GM21360 (cell line): ENCODE data around the gene IFNGR2.
"Not testable (repeated sequence)": the region's sequence is repeated elsewhere in the genome, so short reads cannot be mapped to it uniquely, and the experiment has no call there.

Experiments
- ATAC-seq: cut with Tn5 transposase; IDR thresholded peaks from one replicate; pipeline ENCODE4 v1.9.1; 2021; ENCODE audit warnings: mild to moderate bottlenecking, moderate library complexity; ENCODE audit not compliant: unreplicated experiment

IFNGR2 gene

GRCh38 chr21:33402001-33402979 lies 923 bp upstream of the IFNGR2 start:
- ATAC-seq = no peak

DNA sequence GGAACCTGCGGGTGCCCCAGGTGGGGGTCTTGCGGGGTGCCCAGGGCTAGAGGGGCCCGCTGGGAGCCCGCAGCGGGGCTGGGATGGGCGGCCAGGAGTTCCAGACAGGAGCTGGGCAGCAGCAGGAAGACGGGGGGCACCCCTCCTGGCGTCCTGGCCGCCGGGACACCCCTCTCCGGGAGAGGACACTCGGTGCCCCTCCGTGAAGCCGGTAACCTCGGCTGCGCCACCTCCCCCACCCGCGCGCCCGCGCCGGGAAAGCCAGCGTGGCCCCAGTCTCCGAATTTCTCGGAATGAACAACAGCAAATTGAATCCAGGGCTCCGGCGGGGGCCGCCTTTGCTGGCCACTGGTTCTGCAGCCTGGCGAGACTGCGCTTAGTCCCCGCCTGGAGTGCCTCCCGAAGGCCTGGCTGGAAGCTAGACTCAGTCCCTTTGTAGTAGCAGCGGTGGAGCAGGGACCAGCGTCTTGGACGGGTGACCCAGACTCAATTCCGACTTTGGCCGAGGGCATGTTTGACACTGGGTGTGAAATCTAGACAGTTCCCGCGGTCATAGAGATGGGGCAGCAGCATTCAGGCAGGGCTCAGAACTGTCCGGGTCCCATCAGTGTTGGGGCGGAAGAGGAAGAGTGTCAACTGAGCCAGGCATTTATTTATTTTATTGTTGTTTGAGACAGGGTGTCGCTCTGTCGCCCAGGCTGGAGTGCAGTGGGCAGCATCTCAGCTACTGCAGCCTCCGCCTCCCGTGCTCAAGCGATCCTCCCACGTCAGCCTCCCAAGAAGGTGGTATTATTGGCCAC lies 773 bp downstream of the IFNGR2 start:
- peak; percentile 27 for ATAC-seq

- ATAC-seq = no peak
These were observed 3.3 kb downstream of the IFNGR2 start for GRCh38 chr21:33406493-33406892.

DNA sequence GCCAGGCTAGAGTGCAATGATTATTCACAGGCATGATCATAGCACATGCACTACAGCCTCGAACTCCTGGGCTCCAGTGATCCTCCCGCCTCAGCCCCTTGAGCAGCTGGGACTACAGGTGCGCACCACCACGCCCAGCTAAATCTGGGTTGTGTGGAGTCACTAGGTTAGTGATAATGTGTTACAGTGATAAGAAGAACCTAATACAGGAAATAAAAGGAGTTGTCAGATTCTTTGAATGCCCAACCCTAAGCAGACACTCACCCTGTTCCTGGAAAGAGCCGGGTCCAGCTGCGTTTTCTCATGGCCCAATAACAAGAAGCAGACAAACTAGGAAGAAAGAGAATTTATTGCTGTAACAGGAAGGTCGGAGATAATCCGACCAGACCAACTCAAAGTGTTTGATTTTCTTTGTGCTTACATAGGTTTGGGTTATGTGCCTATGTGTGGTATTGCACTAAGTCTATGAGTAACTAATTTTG lies 8.8 kb downstream of the IFNGR2 start:
- ATAC-seq = no peak

DNA sequence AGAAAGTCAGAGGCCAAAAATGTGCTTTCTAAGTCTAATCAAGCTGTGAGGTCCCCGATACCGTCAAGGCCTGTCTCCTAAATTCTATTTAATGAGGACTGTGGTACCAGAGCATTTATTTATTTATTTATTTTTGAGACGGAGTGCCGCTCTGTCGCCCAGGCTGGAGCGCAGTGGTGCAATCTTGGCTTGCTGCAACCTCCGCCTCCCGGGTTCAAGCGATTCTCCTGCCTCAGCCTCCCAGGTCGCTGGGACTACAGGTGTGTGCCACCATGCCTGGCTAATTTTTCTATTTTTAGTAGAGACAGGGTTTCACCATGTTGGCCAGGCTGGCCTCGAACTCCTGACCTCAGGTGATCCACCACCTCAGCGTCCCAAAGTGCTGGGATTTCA lies 9.2 kb downstream of the IFNGR2 start:
- not testable (repeated sequence) for ATAC-seq

- ATAC-seq = no peak
These were observed 9.8 kb downstream of the IFNGR2 start for GRCh38 chr21:33412832-33413519.

DNA sequence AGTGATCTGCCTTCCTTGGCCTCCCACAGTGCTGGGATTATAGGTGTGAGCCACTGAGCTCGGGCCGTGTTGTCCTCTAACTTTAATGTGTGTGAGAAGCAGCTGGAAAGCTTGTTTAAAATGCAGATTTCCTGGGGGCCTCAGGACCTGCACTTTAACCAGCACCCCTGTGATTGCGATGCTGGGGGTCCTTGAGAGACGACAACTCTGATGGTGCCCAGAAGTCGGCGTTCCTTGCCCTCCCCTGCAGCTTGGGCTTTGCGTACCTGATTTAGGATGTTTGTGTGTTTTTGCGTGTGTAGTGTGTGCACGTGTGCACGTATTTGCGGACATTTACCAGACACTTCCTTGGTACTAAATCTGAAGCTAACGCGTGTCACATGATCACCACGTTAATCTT lies 10.9 kb downstream of the IFNGR2 start:
- no peak for ATAC-seq

- no peak for ATAC-seq
These were observed 11.7 kb downstream of the IFNGR2 start for GRCh38 chr21:33414926-33415325.

GRCh38 chr21:33418691-33419090 lies 15.5 kb downstream of the IFNGR2 start:
- ATAC-seq = no peak

DNA sequence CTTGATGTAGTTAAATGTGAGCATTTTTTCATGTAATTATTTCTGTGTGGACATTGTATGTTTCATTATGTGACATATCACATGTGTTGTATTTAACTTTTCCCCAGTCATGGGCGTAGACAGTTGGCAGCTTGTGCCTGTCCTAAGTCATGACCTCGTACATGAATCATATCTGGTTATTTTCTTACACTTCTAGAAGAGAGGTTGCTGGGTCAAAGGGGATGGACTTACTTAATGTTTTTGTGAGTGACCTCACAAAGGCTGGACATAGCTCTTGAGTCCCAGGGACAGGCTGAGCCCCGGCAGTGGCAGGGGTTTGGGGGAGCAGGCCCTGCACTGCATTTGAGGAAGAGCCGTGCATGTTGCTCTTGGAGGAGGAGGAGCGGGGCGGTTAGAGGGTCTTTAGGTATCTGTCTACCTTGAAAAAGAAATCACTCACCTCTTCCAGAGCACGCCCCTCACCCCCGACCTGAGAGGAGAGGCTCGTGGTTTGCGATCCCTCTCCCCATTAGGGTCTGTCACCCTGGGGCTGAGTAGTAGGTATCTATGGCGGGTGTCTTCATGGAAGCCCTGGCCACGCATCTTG lies 16.4 kb downstream of the IFNGR2 start:
- ATAC-seq = no peak

DNA sequence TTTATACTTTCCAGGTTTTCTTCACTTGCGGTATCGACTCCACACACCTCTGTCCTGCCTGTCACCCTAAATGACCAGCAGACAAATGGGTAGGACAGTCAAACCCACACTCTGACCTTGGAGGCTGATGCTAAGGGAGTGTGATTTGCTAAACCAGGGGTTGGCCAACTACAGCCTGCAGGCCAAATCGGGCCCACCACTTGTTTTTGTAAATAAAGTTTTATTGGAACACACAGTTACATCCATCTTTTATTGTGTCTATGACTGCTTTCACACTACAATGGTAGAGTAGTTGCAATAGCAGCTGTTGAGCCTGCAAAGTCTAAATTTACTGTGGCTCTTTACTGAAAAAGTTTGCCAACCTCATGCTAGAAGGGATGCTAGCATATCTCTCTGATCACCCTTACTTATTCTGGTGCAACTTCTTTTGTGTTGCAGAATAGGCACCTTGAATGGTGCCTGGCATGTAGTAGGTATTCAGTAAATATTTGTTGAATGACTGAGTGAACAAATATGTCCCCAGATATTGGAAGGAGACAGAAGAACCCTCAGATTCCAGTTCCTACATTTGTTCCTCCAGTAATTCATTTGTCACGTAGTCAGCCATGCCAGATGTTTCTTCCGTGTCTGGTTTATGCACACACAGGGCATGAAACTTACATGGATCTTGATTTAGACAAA lies 18.6 kb downstream of the IFNGR2 start:
- no peak for ATAC-seq

GRCh38 chr21:33424214-33424613 lies 21.0 kb downstream of the IFNGR2 start:
- no peak for ATAC-seq

DNA sequence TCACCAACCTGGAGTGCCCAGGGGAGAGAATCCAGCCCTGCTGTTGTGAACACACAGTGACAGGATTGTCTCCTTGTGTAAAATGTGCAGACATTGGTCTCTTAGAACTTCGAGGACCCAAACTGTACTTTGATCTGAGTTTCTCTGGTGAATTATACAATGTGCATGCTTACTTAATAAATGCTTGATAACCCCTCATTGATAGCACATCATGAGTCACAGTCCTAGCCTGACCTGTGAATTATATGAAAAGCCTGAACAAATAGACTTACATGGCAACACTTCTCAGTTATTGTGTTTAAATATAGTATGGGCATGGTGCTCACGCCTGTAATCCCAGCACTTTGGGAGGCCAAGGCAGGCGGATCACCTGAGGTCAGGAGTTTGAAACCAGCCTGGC lies 22.6 kb downstream of the IFNGR2 start:
- no peak for ATAC-seq

DNA sequence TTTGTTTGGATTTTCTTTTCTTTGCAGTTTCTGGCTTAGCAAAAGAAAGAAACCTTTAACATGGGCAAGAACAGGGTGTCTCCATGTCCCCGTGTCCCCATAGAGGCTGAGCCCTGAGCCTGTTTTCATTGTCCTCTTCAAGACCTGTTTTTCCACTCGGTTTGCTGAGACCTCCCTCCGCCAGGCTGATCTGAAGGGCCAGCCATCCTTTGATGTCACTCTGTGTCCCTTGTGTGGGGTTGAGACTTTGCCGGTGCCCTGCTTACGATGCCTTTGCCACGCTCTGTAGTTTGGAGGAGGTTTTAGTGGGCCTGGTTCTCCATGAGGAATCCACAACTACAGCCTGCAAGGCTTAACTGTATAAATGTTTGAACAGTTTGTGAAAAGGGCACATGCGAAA lies 23.8 kb downstream of the IFNGR2 start:
- ATAC-seq = no peak

- ATAC-seq = no peak
These were observed 25.5 kb downstream of the IFNGR2 start for GRCh38 chr21:33428669-33429068.

DNA sequence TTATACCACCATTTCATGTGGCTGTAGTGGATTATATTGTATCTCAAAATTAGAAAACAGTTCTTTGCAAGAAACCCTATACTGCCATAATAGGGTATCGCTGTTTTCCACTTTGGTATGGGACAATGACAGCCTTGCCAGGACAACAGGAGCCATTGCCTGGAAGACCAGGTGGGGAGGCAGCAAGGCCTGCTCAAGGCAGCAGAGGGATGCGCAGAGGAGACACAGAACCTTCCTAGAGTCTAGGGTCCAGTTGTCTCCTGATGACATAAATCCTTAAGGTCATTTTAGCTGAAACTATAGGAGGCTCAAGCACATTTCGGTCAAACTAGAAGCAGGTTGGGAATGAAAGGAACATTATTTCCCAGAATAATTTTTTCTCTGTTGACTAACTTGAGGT lies 27.6 kb downstream of the IFNGR2 start:
- no peak for ATAC-seq

DNA sequence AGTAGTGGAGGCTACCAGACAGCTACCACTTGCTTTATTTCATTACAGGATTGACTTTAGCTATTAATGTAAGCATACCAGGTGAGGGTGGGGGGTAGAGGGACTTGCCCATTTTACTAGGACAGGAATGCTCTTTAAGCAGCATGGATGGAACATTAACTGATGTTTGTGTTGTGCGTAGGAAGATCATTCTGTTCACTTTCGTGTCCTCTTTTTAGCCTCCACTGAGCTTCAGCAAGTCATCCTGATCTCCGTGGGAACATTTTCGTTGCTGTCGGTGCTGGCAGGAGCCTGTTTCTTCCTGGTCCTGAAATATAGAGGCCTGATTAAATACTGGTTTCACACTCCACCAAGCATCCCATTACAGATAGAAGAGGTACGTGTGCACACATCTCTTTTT lies 29.3 kb downstream of the IFNGR2 start:
- ATAC-seq = no peak

DNA sequence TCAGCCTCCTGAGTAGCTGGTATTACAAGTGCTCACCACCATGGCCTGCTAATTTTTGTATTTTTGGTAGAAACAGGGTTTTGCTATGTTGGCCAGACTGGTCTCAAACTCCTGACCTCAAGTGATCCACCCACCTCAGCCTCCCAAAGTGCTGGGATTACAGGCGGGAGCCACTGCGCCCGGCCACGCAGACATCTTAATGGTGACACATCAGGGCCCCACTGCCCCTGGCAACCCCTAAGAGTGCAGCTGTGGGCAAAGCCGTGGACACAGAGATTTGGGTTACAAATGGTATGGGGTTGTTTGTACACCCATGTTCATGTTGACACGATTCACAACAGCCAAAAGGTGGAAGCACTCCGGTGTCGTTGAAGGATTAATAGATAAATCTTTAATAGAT lies 29.8 kb downstream of the IFNGR2 start:
- no peak for ATAC-seq

DNA sequence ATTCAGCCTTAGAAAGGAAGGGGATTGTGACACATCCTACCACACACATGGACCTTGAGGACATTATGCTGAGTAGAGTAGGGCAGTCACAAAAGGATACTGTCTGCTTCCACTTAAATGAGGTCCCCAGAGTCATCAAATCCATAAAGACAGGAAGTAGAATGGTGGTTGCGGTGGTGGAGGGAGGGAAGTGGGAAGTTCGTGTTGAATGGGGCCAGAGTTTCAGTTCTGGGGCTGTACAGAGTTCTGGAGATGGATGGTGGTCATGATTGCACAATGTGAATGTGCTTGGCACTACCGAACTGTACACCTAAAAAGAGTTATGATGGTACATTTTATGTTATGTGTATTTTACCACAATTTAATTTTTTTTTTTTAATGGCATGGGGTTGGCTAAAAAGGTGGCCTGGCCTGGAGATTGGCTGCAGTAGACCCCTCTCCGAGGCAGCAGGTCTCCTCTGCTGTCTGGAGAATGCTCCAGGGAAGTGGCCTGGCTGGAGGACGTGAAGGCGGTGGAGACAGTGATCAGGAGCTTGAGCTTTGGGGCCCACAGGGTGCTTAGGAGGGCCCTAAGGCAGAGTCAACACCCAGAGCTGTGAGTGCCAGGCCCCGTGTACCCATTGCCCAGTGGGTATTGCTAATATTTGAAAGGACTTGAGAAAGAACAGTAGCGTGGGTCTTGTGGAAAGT lies 30.4 kb downstream of the IFNGR2 start:
- no peak for ATAC-seq
